ENCODE measurements around the gene SIM2.

DNA sequence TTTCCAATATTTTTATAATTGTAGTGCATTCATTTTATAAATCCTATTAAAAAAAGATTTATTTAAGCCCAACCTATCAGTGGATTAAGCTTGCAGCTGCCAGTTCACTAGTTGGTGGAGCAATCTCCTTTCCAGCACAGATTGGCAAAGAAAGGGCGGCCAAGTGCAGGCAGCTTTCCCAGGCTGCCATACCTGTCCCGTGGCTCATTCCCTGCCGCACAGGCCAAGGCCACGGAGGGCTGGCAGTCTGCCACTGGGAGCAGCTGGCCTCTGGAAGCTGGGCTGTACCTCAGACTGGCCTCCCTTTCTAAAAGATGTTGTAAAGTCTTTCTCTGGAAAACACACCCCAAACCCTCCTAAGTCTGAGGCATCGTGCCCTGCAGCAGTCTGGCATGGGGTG lies 74.2 kb downstream of the SIM2 start:
- no peak for TF ChIP-seq POLR2A (IDR thresholded peaks at IDR 0.05; ENCODE audit: low read length)
- TF ChIP-seq GATA1 (IDR thresholded peaks at IDR 0.05; ENCODE audit: low read depth, low read length): no peak

All from erythroblast (primary cell).